ENCODE measurements around the gene DHX8.
A peak's percentile ranks its signal among the peaks of the same experiment; 100 is the strongest.

Gene DHX8

DNA sequence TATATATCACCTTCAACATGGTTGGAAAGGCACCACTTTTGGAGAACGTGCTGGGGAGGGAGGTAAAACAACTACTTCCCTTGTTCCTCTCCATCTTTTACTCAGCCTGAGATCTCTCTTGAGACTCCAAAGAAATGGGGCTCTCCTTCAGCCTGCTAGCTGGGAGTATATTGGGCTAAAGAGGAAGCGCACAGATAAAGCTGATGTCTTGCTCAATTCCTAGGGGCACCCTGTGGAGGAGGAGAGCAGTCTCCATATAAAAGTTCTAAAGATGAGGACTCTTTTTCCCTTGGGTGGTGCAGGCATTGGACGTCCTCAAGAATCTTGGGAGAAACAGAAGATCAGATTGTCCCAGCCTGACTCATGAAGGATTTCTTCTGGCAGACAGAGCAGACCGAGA lies 67.0 kb downstream of the DHX8 start:
- DNase-seq = no peak

DNA sequence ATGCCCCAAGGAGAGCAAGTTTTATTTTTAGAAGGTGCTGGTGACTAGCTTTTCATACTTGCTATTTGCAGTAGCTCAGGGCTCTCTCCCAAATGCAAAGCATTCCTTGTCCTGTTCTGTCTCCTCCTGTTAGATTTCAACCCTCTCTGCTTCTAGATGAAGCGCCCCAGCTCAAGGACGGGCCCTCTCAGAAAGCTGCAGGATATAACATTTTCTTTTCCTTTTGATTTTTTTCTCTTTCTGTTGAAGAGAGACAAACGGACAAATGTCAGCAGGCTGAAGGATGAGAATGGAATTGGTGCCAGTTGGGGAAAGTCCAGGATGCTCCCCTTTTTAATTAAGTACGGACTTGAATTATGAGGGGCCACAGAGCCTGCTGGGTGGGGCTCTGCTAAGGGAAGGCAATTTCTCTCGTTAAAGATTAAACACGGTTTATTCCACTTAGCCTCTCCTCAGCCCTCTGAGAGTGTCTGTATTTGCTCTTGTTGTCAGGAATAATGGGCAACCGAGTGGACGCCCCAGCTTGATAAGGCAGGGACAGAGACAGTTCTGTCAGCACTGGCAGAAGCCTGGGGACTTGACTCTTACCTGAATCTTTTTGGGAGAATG lies 68.6 kb downstream of the DHX8 start:
- DNase-seq = no peak

DNA sequence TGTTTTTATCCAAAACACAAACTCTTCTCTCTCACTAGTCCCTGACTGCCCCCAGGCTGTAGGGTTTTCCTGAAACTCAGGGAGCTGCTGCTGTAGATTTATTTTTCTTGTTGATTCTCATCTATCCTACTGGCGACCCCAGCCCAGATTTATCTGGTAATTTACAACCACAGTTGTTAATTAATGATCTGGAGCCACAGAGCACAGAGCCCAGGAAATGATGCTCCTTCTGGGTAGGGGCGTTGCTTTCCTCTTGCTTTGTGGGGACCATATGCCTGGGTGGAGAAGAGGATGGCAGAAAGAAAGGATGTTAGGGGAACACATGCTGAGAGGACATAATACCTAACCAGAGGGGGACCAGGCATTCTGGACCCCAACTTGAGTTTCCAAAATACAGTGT lies 69.8 kb downstream of the DHX8 start:
- DNase-seq = no peak

DNA sequence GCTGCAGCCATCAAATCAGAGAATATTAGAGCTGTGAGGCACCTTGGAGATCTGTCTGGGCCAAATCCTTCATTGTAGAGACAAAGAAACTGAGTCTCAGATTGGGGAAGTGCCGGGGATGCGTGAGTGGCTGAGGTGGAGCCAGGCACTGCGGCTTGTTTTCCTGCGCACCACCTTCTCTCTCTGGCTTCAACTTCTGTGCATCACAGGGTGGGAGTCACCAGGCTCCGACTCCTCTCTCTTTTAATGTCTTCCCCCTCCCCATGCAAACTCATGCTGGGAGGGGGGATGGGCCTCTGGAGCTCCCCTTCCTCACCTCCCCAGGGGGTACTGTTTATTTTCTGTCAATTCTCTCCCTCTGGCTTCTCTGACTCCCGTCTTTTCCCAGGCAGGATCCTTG lies 71.1 kb downstream of the DHX8 start:
- DNase-seq = no peak

DNA sequence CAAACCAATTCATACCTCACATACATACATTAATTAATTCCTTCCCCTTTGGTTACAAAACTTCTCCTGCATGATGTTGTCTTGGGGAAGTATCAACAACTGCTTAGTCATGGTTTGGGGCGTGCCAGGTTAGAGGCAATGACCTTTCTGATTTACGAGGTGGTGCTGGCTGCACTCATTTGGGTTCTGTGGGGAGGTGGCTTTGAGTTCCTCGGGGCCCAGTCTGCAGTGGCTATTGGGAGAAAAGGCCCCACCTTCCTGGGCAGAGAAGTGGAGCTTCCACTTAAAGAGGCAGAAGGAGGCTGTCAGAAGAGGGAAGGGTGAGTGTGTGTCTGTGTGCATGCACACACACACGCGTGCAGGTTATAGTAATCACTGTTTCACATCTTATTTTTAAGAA lies 72.5 kb downstream of the DHX8 start:
- DNase-seq = peak; percentile 5

DNA sequence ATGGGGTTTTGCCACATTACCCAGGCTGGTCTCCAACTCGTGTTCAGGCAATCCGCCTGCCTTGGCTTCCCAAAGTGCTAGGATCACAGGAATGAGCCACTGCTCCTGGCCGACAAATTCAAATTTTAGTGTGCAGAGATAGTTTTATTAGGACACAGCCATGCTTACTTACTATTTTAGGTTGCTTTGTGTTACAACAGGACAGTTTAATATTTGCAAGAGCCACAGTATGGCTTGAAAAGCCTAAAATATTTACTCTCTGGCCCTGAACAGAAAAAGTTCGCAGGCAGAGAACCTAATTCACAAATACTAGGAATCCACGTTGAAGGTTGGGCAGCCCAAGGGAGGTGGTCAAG lies 75.0 kb downstream of the DHX8 start:
- no peak for DNase-seq

DNA sequence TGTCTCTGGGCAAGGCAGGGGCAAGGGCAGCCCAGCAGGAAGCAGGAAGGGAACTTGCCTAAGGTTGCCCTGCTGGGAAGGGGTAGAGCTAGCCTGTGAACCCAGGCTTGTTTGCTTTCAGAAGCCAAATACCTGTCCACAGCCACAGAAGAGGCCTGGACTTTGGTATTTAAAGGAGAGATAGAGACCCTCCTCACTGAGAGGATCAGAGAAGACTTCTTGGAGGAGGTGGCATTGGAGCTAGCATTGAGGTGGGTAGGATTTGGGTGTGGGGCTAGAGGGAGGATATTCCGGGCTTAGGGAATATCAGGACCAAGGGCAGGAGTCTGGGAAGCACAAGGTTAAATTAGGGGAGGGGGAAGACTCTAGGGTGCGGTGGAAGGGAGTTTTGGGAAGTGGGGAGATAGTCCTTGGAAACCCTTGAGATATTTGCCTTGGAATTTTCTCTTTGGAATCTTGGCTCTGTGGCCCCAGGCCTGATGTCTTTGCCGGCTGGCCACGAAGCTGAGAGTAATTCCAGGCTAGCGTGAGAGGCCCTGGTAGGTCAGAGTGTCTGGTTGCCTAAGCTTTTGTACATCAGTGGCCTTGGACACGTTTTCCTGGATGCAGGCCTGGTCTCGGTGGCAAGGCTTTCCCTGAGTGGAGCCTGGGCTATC lies 75.5 kb downstream of the DHX8 start:
- no peak for DNase-seq

DNA sequence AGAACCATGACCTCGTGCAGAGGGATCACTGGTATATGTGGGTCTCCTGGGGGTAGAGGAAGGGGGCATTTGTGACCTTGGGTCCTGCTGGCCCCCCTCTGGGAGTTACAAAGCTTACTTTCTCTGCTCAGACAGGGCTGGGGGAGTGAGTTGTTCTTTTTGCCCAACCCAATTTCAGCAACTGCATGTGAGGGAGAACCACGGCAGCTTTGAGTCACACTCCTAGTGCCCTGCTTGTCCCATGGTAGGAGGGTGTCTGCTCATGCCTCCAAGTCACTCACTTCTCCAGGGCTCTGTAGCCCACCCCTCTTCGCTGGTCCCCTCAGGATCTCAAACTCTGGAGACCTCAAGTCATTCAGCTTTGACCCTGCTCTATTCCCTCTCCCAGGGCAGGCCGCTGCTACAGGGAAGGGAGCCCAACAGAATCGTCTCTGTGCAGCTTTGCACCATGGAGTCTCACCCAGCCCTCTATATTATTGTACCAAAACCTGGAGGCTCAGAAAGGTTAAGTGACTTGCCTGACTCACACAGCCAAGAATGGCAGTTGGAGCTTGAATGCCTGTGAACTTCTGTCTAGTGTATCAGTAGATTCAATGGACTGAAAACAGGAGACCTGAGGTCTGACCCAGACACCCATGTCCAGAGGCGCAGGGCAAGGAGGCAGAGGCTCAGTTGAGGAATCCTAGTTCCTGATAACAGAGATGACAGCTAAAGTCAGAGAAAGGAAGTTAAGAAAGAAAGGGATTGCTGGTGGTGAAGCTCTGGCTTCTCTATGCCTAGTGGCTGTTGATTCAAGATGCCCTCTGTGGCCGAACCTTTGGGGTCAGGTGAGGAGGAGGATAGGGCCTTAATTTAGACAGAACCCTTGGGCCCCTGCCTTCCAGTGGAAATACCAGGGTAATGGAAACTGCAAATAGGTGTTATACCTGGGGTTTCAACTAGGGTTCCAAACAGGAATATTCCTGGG lies 77.0 kb downstream of the DHX8 start:
- no peak for DNase-seq

DNA sequence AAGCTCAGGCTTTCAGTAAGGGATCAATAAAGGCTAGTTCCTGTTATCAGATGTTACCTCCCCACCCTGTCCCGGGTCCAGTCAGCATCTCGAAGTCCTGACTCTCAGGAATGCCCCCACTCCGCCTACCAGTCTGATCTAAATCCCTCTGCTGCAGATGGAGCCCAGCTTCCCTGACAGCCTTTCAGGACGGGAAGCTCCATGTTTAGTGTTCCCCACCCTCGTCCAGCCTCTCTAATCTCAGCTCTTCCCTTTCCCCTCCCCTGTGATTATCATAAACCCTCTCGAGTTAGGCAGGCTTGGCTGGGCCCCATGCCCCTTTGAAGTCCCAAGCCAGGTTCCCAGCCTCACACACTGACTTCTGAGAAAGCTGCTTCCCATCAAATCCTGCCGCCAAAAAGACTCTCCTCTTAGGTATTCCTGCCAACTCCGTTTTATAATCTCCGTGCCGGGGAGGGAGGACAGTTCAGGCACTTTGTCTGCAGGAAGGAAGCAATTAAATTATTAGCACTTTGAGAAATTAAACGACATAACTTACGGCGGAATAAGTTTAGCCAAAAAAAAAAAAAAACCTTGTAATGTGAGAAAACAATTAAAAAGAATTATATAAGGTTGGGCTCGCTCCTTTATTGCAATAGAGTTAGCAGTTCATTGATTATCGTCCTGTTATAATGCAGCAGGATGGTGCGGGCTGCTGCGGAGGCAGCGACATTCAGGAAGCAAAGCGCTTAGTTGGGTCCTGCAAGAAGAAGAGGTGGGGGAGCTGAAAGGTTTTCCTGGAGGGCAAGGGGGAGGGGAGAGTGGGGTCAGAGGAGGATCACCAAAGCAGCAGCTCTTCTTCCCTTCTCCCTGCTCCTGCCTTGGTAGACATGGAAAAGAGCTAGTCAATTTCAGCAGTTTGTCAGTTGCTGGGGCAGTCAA lies 79.2 kb downstream of the DHX8 start:
- no peak for DNase-seq

DNA sequence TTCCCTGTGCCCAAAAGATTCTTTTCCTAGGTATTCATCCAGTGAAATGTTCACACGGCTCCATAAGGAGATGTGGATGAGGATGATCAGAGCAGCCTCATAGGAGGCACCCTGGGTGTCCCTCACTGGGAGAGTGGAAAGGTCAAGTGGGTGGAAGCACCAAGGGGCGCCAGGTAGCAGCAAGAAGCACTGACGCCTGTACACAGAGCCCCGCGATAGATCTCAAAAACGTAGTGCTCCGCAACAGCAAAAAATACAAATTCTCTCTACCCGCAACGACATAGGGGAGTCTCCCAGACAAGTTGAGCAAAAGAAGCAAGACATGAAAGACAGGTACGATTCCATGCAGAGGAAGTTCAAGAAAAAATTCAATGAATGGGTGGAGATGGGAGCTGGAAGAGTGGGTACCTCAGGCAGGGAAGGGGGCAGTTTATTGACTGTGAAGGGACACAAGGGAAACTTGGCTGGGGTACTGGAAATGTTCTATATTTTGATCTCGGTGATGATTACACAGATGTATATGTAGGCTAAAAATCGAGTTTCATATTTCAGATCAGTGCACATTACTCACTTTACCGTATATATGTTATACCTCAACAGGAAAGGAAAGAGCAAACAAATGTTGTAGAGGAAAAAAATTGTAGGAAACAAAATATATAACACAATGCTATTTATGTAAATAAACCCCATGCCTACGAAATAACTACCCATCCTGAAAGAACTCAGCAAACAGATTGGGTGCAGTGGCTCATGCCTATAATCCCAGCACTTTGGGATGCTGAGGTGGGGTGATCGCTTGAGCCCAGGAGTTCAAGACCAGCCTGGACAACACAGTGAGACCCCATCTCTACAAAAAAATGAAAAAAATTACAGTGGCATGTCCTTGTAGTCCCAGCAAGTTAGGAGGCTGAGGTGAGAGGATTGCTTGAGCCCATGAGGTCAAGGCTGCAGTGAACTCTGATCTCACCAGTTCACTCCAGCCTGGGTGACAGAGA lies 80.1 kb downstream of the DHX8 start:
- DNase-seq = no peak

DNA sequence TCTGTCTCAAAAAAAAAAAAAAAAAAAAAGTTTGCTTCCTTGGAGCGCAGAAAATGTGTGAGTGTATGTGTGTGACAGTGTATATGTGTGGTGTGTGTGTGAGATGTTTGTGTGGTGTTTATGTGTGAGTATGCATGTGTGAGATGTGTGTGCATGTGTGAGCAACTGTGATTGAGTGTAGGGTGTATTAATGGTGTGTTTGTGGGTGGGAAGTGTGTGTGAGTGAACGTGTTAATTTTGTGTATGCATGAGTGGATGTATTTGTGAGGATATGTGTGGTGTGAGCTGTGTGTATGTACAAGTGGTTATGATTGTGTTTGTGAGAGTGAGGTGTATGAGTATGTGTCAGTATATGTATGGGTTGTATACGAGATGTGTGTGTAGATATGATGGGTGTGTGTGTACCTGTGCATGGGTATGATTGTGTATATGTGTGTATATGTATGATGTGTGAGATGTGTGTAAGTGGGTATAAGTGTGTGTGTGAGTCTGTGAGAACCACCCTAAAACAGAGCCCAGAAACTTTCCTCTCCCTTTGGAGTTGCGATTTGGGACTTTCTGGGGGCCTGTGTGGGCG lies 84.8 kb downstream of the DHX8 start:
- DNase-seq = no peak

DNA sequence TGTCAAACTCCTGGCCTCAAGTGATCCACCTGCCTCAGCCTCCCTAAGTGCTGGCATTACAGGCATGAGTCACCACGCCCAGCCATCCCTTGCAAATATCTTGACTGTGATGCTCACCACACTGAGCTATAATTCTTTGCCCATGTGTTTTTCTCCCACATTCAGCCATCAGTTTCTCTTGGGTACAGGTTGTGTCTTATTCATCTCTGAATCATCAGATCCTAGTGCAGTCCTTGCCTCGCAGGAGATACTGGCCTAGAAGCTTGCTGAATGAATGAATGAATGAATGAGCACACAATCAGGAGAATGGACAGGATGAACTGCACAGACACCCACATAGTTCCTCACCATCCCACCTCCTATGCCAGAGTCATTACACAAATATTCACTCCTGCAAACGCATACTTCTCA lies 86.7 kb downstream of the DHX8 start:
- DNase-seq = no peak

DNA sequence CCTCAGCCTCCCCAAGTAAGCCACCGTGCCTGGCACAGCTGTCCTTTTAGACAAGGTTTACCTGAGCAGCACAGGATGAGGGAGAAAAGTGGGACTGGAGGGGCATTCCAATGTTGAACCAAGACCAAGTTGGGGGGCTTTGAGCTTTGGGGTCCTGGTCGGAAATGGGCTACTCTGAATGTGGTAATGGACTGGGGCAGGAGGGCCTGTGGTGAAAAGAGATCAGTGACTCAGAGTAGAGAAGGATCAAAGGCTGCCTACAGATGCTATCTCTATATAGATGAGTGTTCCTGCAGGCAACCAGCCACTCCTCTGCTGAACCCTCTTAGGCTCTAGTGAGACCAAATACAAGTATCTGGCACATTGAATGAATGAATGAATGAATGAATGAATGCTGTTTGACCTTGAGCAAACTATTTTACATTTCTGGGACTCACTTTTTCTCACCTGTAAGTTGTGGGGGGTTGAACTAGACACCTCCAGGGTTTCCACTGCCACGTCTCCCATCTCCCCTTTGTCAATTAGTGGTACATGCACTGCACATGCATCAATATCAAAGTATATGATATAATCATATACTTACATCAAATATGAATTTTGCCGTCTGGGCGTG lies 88.7 kb downstream of the DHX8 start:
- DNase-seq = no peak

DNA sequence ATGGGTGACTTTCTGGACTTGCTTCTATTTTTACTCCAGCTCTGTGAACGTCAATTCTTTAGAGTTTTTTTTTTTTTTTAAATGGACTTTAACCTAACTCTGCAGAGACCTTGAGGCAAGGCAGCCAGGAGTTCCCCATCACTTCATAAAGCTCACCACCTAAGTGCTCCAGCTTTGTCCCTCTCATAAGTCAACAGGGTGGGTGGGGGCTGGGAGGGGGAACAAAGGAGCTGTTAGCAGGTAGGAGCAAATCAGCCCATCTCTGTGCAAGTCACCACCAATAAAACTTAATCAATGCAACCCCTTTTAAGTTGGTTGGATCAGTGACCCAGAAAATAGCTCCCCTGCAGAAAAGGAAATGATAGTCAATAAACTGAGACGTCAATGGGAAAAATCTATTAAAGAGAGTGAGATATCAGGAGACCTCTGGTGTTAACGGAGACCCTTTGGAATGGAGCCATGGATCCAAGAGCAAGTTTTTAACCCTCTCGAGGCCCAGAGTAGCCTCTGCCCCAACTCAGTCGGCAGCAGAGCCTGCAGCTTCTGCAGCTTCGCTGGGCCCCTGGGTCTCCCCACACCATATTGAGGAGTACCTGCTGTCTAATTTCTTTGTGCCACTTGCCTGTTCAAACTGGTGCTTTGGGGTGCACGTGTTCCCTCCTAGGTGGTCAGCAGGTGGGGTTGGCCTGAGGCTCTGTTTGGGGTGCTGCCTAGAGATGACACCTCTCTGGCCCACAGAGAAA lies 90.0 kb downstream of the DHX8 start:
- DNase-seq = no peak

DNA sequence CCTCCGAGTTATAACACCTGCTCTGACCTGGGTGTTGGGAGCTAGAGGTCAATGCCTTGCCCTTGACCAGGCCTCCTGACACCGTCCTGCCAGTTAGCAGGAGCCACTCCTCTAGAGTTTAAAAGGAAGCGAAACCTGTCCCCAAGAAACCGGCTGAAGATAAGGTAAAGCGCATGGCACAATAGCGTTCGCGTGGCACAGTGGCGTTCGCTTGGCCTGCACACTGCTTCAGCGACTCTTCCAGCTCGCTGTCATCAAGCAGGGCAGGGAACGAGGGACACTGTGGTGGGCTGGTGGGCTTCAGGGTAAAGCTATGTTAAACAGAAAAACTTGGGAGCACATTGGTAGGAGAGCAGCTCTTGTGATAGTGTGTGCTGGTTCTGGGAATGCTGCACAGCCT lies 90.6 kb downstream of the DHX8 start:
- DNase-seq = no peak

DNA sequence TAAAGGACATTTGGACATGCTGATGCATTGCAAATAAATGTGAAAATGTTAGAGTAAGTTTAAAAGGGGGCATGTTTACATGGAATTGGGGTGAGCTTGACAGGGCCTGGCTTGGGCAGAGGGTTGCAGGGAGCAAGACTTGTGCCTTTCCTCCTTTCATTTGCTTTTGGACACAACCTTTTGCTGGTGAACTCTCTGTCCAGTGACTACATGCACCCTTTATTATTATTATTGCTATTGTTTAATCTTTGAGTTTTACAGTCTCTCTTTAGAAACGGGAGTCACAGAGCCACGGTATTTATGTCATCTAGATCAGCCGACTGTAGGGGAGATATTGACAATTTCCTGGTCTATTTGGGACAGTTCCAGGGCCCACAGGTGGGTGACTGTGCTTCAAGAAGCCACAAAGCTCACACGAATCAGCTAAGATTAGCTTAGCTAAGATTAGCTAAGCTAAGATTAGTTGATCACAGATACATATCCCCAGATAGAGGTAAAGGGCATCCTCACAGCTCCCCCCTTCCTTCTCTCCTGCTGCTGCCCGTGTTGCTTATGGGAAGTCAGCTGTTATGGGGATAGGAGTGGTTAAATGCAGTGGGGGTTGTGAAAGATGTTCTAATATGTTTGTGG lies 91.2 kb downstream of the DHX8 start:
- no peak for DNase-seq

Measured in KG1 (cell line).